ENCODE results near the gene SH3GL3. TPM values are rescaled to one million over a fixed set of nuclear protein-coding genes. Genes with fewer than 3 reads are reported as not detected.

SH3GL3 gene
- total RNA-seq, 1 donor from 2014 or later = 0.92 TPM

GRCh38 chr15:83498374-83498773 is 51.2 kb downstream of the SH3GL3 start:
- no peak for DNase-seq (ENCODE audit: low read depth)
- no peak overlapping the region for H3K4me3 ChIP-seq (ENCODE audit: low read depth, low read length)
- TF ChIP-seq, protein P1, sequence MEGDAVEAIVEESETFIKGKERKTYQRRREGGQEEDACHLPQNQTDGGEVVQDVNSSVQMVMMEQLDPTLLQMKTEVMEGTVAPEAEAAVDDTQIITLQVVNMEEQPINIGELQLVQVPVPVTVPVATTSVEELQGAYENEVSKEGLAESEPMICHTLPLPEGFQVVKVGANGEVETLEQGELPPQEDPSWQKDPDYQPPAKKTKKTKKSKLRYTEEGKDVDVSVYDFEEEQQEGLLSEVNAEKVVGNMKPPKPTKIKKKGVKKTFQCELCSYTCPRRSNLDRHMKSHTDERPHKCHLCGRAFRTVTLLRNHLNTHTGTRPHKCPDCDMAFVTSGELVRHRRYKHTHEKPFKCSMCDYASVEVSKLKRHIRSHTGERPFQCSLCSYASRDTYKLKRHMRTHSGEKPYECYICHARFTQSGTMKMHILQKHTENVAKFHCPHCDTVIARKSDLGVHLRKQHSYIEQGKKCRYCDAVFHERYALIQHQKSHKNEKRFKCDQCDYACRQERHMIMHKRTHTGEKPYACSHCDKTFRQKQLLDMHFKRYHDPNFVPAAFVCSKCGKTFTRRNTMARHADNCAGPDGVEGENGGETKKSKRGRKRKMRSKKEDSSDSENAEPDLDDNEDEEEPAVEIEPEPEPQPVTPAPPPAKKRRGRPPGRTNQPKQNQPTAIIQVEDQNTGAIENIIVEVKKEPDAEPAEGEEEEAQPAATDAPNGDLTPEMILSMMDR (conservative IDR thresholded peaks at IDR 0.05; ENCODE audit: low read depth, low read length) = no peak

DNA sequence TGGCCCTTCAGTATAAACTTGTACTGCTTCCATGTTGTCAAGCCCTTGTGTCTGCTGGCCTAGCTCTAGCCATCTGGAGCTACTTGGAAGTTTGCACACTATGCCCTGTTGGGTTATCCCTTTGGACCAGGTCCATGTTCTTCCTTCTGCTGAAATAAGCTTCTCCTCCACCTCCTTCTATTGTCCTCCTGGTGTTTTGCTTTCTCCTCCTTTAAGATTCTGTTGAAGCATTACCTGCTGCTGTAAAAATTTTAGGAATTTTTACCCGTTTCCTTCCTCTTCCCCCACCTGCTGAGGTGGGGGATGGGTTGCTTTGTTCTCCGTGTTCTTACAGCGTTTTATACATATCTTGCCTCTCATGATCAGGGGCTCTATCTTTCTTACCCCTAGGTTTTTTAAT is 51.7 kb downstream of the SH3GL3 start:
- H3K4me3 ChIP-seq (ENCODE audit: low read depth, low read length) = no peak overlapping the region
- DNase-seq (ENCODE audit: low read depth) = no peak
- TF ChIP-seq, protein P1 (conservative IDR thresholded peaks at IDR 0.05; ENCODE audit: low read depth, low read length) = no peak

DNA sequence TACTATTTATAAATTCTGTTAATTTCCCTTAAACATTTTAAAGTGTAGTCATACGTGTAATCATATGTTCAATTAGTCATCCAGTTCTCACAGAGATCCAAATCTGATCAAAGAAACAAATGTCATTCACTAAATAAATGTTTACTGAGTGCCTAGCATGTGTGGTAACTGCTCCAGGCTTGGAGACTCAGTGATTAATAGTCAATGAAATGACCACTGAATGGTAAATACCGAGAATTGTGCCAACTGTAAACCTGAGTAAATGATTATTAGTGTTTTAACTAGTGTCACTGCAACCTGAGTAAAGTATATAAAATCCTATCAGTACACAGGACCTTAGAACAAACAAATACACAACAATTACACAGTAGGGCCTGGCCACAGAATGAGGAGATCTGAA is 52.3 kb downstream of the SH3GL3 start:
- TF ChIP-seq, protein P1 (conservative IDR thresholded peaks at IDR 0.05; ENCODE audit: low read depth, low read length) = no peak
- no peak overlapping the region for H3K4me3 ChIP-seq (ENCODE audit: low read depth, low read length)
- DNase-seq (ENCODE audit: low read depth) = no peak

DNA sequence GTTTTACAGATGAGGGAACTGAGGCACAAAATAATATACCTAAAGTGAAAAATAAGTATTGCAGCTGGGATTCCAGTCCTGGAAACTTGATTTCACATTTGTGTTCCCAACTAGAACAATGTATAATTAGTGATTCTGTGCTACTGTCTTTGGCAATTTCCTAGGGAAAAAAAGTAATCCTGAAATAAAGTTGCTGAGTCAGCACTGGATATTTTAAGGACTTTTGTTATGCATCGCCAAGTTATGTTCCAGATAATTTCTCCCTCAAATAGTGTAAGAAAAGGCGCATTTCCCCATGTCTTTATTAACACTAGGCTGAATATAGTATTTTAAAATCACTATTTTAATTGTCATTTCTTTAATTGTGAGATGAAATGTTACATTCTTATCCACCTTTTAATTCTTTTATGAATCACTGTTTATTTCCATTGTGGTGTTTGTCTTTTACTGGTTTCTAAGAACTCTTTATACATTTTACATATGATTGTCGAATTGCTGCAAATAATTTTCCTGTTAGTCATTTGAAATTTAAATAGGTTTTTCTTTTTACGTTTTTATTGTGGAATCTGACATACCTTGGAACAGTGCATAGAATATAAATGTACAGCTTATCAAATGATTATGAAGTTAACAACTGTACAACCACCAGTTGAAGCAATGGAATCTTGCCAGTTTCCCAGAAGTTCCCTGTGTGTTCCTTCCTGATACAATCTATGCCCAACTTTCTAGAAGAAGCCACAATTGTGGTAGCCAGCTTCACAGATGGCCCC is 56.6 kb downstream of the SH3GL3 start:
- no peak for DNase-seq (ENCODE audit: low read depth)
- TF ChIP-seq, protein P1 (conservative IDR thresholded peaks at IDR 0.05; ENCODE audit: low read depth, low read length) = no peak
- H3K4me3 ChIP-seq (ENCODE audit: low read depth, low read length) = no peak overlapping the region

DNA sequence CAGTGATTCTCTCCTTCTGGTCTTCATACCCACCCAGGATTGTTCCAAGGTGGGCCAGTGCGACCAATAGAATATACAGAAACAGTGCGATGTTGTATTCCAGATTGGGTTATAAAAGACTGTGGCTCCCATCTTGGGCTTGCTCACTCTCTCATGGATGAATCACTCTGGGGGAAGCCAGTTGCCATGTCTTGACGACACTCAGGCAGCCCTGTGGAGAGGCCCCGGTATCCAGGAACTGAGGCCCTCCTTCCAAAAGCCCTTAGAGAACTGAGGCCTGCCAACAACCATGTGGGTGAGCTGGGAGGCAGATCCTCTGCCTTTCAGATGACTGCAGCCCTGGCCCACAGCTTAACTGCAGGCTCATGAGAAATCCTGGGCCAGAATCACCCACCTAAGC is 57.2 kb downstream of the SH3GL3 start:
- no peak for DNase-seq (ENCODE audit: low read depth)
- H3K4me3 ChIP-seq (ENCODE audit: low read depth, low read length) = no peak overlapping the region
- TF ChIP-seq, protein P1 (conservative IDR thresholded peaks at IDR 0.05; ENCODE audit: low read depth, low read length) = no peak

DNA sequence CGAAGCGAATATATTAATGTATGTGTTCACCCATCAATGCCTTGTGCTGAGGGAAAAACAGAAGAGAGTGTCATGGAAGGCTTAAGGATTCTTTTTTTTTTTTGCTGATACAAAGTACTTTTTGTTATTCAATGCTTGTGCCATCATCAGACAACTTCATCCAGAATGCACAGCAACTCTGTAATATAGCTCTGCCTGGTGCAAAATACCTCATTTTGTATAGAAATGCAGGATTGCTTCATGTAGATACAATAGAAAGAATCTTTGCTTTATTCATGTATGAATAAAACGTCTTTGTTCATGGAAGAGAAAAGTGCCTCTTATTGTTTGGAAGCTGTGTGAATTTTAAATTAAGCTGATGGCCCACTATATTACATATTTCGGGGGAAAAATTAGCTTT is 62.9 kb downstream of the SH3GL3 start:
- no peak for DNase-seq (ENCODE audit: low read depth)
- no peak overlapping the region for H3K4me3 ChIP-seq (ENCODE audit: low read depth, low read length)
- TF ChIP-seq, protein P1 (conservative IDR thresholded peaks at IDR 0.05; ENCODE audit: low read depth, low read length) = no peak

DNA sequence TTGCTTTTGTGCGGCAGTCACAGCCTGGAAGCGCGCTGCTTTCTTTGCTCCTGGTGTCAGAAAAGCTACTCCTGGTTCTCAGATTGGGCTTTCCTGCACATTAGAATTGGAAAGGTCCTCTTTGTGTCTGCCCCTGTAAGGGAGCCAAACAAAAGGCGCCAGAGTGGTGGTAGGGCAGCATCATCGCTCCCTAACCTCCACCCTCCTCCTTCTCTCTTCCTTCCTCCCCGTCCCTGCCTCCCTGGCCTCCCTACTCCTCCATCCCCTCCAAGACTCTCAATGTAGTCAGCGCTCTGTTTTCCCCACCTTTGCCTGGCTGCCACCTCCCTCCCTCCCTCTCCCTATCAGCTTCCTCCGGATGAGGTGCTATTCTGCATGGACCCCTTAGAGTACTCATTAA is 65.3 kb downstream of the SH3GL3 start:
- DNase-seq (ENCODE audit: low read depth) = no peak
- no peak overlapping the region for H3K4me3 ChIP-seq (ENCODE audit: low read depth, low read length)
- TF ChIP-seq, protein P1 (conservative IDR thresholded peaks at IDR 0.05; ENCODE audit: low read depth, low read length) = no peak
